Measurements from ENCODE around the gene FAM149A. TPM values are rescaled to one million over a fixed set of nuclear protein-coding genes. Genes with fewer than 3 reads are reported as not detected.

Gene FAM149A
- total RNA-seq, 1 experiment from 2014 or later, result 1.3 TPM

DNA sequence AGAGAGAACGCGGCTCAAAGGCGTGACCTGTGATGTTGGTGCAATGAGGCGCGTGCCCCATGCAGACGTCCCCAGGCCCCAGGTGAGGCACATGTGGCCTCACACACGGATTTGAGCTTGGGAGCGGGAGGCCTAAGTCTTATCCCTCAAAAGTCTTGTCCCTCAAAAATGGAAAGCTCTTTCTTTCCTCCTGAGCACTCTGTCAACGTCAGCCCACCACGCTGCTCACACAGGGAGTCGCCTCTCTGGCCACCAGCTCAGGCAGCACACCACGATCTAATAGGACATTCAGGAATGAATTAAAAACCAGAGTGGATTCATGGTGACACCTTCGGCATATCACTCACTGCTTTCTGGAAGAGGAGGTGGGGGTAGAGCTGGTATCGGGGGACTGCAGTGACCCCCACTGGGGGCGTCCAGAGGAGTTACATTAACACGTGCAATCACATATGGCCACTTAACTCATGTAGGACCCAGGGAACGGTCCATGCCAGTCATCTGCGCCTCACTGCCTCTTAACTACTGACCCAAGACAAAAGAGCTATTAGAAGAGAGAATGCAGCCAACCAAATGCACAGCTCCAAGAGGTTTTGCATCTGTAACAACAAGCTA lies 64.9 kb downstream of the FAM149A start:
- intact Hi-C loops (cut with micrococcal nuclease), result no loop called here
- TF ChIP-seq, protein P1, sequence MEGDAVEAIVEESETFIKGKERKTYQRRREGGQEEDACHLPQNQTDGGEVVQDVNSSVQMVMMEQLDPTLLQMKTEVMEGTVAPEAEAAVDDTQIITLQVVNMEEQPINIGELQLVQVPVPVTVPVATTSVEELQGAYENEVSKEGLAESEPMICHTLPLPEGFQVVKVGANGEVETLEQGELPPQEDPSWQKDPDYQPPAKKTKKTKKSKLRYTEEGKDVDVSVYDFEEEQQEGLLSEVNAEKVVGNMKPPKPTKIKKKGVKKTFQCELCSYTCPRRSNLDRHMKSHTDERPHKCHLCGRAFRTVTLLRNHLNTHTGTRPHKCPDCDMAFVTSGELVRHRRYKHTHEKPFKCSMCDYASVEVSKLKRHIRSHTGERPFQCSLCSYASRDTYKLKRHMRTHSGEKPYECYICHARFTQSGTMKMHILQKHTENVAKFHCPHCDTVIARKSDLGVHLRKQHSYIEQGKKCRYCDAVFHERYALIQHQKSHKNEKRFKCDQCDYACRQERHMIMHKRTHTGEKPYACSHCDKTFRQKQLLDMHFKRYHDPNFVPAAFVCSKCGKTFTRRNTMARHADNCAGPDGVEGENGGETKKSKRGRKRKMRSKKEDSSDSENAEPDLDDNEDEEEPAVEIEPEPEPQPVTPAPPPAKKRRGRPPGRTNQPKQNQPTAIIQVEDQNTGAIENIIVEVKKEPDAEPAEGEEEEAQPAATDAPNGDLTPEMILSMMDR (IDR thresholded peaks at IDR 0.05; ENCODE audit: unreplicated experiment), result no peak
- Mint-ChIP-seq H3K27ac (ENCODE audit: low read depth, unreplicated experiment) (no peak overlapping the region), H3K4me3 (ENCODE audit: unreplicated experiment) (no peak overlapping the region), H3K9me3 (ENCODE audit: unreplicated experiment) (no peaks in the 10 kb centered on the region), H3K27me3 (ENCODE audit: insufficient read depth, unreplicated experiment) (no peaks in the 10 kb centered on the region), H3K36me3 (ENCODE audit: insufficient read depth, unreplicated experiment) (no peaks in the 10 kb centered on the region), H3K4me1 (ENCODE audit: insufficient read depth, unreplicated experiment) (no peaks in the 10 kb centered on the region)
- BruUV-seq (replicated peaks), result no TSS peak
- DNase-seq (ENCODE audit: unreplicated experiment), result no peak
- CTCF ChIA-PET, result interaction anchor here (0.7 kb wide), 1 partner anchor 508 kb away, joined by 4 read pairs; no protein-coding TSS in a partner anchor
- POLR2A ChIA-PET, result interaction anchor here (1.0 kb wide), 1 partner anchor 68 kb away, joined by 5 read pairs; no protein-coding TSS in a partner anchor

DNA sequence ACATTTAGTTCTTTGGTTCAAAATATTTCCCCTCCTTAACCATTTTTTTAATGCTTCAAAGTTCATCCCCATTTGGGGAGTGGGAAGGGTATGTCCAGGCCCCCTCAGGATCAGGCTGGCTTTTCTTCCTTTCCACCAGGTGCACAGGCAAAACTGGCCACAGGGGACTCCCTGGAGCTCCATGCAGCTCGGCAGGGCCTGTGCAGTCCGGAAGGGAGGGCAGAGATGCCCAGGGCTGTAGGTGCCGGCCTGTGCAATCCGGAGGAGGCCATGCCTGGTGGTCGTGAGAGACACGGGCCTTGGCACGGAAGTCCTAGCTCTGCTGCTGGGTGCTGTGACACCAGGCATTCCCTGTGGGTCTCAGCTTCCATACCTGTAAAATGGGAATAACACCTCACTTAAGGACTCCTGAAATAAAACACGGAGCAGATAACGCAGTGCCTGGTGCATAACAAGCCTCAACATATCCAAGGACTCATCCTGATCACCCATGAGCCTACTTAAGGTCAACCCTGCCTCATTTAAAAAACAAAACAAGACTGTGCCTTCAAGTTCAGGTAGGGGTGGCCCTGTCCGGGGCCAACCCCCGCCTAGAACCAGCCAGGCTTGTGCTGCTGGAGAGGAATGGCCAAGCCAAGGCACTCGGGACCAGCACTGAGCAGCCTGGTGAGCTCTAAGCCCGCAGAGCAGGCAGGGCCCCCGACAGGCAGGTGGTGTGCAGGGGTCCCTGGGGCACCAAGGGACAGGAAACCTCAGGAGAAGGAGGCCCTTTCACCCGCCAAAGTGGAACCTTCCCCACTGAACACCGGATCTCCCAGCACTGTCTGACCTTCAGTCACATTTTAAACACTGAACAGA lies 65.7 kb downstream of the FAM149A start:
- Mint-ChIP-seq H3K36me3 (ENCODE audit: insufficient read depth, unreplicated experiment) (no peaks in the 10 kb centered on the region), H3K4me3 (ENCODE audit: unreplicated experiment) (no peak overlapping the region), H3K9me3 (ENCODE audit: unreplicated experiment) (no peaks in the 10 kb centered on the region), H3K4me1 (ENCODE audit: insufficient read depth, unreplicated experiment) (no peaks in the 10 kb centered on the region), H3K27ac (ENCODE audit: low read depth, unreplicated experiment) (no peak overlapping the region), H3K27me3 (ENCODE audit: insufficient read depth, unreplicated experiment) (no peaks in the 10 kb centered on the region)
- intact Hi-C loops (cut with micrococcal nuclease), result no loop called here
- BruUV-seq (replicated peaks), result no TSS peak
- ChIA-PET POLR2A (interaction anchor here (1.0 kb wide), 1 partner anchor 67 kb away, joined by 5 read pairs; no protein-coding TSS in a partner anchor), CTCF (interaction anchor here (0.7 kb wide), 1 partner anchor 32 kb away, joined by 4 read pairs; no protein-coding TSS in a partner anchor)
- DNase-seq (ENCODE audit: unreplicated experiment), result no peak
- TF ChIP-seq, protein P1 (IDR thresholded peaks at IDR 0.05; ENCODE audit: unreplicated experiment), result no peak

GRCh38 chr4:186170966-186171365 lies 66.5 kb downstream of the FAM149A start:
- DNase-seq (ENCODE audit: unreplicated experiment), result no peak
- Mint-ChIP-seq H3K9me3 (ENCODE audit: unreplicated experiment) (no peaks in the 10 kb centered on the region), H3K36me3 (ENCODE audit: insufficient read depth, unreplicated experiment) (no peaks in the 10 kb centered on the region), H3K4me3 (ENCODE audit: unreplicated experiment) (no peak overlapping the region), H3K4me1 (ENCODE audit: insufficient read depth, unreplicated experiment) (no peaks in the 10 kb centered on the region), H3K27ac (ENCODE audit: low read depth, unreplicated experiment) (no peak overlapping the region), H3K27me3 (ENCODE audit: insufficient read depth, unreplicated experiment) (no peaks in the 10 kb centered on the region)
- POLR2A ChIA-PET, result no interaction called here
- no TSS peak for BruUV-seq (replicated peaks)
- TF ChIP-seq, protein P1 (IDR thresholded peaks at IDR 0.05; ENCODE audit: unreplicated experiment), result no peak
- intact Hi-C loops (cut with micrococcal nuclease), result no loop called here
- CTCF ChIA-PET, result no interaction called here

- CTCF ChIA-PET, result no interaction called here
Observed at GRCh38 chr4:186172546-186172945, 68.0 kb downstream of the FAM149A start.

More at GRCh38 chr4:186172546-186172945, 68.0 kb downstream of the FAM149A start:
- no TSS peak for BruUV-seq (replicated peaks)
- DNase-seq (ENCODE audit: unreplicated experiment), result no peak
- Mint-ChIP-seq H3K27me3 (ENCODE audit: insufficient read depth, unreplicated experiment) (no peaks in the 10 kb centered on the region), H3K4me1 (ENCODE audit: insufficient read depth, unreplicated experiment) (no peaks in the 10 kb centered on the region), H3K36me3 (ENCODE audit: insufficient read depth, unreplicated experiment) (no peaks in the 10 kb centered on the region), H3K4me3 (ENCODE audit: unreplicated experiment) (no peak overlapping the region), H3K9me3 (ENCODE audit: unreplicated experiment) (no peaks in the 10 kb centered on the region), H3K27ac (ENCODE audit: low read depth, unreplicated experiment) (no peak overlapping the region)
- TF ChIP-seq, protein P1 (IDR thresholded peaks at IDR 0.05; ENCODE audit: unreplicated experiment), result no peak
- POLR2A ChIA-PET, result interaction anchor here (0.6 kb wide), 1 partner anchor 120 kb away, joined by 6 read pairs; no protein-coding TSS in a partner anchor
- intact Hi-C loops (cut with micrococcal nuclease), result no loop called here
